ENCODE data around the gene BCL2L2. TPM values are rescaled to one million over a fixed set of nuclear protein-coding genes. Genes with fewer than 3 reads are reported as not detected.

Gene BCL2L2
- total and polyA plus RNA-seq, 9 of the 15 experiments (the other 6 are each of a cell fraction or from before 2014, with no cell fraction given) = 2.6 to 32.5 (median 14.7) TPM

DNA sequence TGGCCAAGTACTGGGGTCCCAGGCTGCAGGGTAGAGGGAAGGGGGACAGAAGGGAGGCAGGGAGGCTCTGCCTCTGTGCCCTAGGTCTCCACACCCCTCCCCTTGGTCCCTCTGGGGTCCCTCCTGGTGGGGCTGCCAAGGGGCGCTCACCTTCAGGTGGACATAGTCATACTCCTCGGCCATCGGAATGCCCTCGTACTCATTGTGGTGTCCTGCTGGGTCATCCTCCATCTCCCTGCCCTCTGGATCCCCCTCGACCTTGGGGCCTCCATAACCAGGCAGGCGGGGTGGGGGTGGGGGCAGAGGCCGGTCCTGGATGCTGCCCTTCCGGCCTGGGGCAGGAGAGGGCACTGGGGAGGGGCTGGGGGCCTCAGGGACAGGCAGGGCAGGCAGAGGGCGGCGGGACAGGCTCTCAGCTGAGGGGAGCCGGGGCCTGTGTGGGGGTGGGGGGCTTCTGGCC, 52.6 kb downstream of the BCL2L2 start (continued):
- TF ChIP-seq CBX5 (IDR thresholded peaks at IDR 0.05; ENCODE audit: borderline replicate concordance, low read depth) = no peak
- TF ChIP-seq SAP30 (IDR thresholded peaks at IDR 0.05; ENCODE audit: borderline replicate concordance, insufficient read depth, low read depth, low read length, poor library complexity, severe bottlenecking) = no peak
- TF ChIP-seq, protein P1, sequence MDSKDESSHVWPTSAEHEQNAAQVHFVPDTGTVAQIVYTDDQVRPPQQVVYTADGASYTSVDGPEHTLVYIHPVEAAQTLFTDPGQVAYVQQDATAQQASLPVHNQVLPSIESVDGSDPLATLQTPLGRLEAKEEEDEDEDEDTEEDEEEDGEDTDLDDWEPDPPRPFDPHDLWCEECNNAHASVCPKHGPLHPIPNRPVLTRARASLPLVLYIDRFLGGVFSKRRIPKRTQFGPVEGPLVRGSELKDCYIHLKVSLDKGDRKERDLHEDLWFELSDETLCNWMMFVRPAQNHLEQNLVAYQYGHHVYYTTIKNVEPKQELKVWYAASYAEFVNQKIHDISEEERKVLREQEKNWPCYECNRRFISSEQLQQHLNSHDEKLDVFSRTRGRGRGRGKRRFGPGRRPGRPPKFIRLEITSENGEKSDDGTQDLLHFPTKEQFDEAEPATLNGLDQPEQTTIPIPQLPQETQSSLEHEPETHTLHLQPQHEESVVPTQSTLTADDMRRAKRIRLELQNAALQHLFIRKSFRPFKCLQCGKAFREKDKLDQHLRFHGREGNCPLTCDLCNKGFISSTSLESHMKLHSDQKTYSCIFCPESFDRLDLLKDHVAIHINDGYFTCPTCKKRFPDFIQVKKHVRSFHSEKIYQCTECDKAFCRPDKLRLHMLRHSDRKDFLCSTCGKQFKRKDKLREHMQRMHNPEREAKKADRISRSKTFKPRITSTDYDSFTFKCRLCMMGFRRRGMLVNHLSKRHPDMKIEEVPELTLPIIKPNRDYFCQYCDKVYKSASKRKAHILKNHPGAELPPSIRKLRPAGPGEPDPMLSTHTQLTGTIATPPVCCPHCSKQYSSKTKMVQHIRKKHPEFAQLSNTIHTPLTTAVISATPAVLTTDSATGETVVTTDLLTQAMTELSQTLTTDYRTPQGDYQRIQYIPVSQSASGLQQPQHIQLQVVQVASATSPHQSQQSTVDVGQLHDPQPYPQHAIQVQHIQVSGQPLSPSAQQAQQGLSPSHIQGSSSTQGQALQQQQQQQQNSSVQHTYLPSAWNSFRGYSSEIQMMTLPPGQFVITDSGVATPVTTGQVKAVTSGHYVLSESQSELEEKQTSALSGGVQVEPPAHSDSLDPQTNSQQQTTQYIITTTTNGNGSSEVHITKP (IDR thresholded peaks at IDR 0.05; ENCODE audit: partially characterized antibody) = no peak
- no peak for TF ChIP-seq POLR2G (IDR thresholded peaks at IDR 0.05; ENCODE audit: low read depth, low read length)
- no peak for TF ChIP-seq ELF1 (tag; IDR thresholded peaks at IDR 0.05)
- TF ChIP-seq FOXA3 (CRISPR knock-in tag; conservative IDR thresholded peaks at IDR 0.05 in 1 of 2, IDR thresholded peaks at IDR 0.05 in 1 of 2) = no peak
- TF ChIP-seq NFATC3 (IDR thresholded peaks at IDR 0.05) = no peak
- TF ChIP-seq, protein P2, sequence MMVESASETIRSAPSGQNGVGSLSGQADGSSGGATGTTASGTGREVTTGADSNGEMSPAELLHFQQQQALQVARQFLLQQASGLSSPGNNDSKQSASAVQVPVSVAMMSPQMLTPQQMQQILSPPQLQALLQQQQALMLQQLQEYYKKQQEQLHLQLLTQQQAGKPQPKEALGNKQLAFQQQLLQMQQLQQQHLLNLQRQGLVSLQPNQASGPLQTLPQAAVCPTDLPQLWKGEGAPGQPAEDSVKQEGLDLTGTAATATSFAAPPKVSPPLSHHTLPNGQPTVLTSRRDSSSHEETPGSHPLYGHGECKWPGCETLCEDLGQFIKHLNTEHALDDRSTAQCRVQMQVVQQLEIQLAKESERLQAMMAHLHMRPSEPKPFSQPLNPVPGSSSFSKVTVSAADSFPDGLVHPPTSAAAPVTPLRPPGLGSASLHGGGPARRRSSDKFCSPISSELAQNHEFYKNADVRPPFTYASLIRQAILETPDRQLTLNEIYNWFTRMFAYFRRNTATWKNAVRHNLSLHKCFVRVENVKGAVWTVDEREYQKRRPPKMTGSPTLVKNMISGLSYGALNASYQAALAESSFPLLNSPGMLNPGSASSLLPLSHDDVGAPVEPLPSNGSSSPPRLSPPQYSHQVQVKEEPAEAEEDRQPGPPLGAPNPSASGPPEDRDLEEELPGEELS (CRISPR knock-in tag; IDR thresholded peaks at IDR 0.05; ENCODE audit: borderline replicate concordance) = no peak

Measured in K562 (cell line).